ENCODE measurements around the gene FGGY.

The FGGY gene

DNA sequence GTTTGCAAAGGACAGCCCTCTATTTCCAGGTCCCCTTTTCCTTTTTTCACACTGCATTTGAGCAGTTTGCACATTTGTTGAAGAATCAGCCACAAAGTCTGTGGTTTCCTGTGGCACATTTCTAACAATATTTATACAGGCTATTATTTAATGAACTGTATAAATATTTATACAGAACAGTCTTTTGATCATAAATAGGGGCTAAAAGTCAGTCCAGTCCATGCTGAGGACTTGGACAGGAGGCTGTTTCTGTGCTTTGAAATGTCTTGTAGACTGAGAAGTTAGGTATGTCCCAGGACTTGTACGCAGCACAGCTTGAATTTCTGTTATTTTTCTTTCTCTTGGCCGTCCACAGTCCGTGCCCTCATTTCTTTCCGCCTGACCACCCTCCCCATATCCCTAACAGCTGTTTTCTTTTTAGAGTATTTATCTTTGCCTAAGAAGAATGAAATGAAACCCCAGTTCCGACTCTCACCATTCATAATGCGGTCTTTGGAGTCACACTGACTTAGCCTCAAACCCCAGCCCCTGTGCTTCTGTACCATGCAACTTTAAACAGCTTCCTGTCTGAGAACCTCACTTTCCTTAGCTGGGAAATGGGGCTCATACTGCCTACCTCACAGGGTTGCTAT is 19.7 kb downstream of the FGGY start:
- Mint-ChIP-seq H3K27ac (no peak overlapping the region), H3K4me3 (no peak overlapping the region), H3K36me3 (peaks cover 4% of the 10 kb centered on the region), H3K27me3 (no peaks in the 10 kb centered on the region), H3K4me1 (ENCODE audit: low read depth) (no peaks in the 10 kb centered on the region), H3K9me3 (ENCODE audit: low read depth) (no peaks in the 10 kb centered on the region)

DNA sequence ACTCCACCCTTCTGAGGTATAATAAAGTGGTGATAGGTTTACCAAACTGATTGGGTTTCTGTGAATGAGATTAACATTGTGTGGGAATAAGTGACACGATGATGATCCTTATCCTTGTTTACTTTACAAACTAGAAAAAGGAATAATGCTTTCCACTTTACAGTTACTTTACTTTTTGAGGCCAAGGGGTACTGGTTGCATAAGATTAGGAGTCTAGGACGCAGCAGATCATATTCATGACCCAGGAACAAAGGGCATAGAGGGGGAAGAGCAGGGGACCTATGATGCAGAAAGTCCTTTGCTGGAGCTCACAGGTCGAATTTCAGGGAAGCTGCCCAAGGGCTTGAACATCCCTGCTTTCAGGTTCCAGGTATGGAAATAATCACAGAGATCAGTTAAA is 20.4 kb downstream of the FGGY start:
- Mint-ChIP-seq H3K36me3 (peaks cover 4% of the 10 kb centered on the region), H3K27ac (no peak overlapping the region), H3K9me3 (ENCODE audit: low read depth) (no peaks in the 10 kb centered on the region), H3K4me3 (no peak overlapping the region), H3K27me3 (no peaks in the 10 kb centered on the region), H3K4me1 (ENCODE audit: low read depth) (no peaks in the 10 kb centered on the region)

DNA sequence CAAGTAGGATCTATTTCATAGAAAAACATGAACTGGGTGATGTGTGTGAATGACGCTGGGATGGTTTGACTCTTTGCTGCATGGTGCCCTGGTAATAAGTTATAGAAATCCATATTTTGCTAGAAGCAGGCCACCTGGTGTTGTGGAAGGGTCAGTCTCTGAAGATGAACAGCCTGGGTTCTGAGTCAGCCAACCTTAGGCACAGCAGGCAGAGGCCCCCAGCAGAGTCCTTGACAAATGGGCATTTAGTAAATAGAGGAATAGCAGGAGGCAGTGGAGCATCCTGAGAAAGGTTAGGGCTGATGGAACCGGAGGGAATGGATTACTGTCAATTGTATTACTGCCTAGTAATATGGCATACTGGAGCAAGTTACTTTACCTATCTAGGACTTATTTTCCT is 20.9 kb downstream of the FGGY start:
- Mint-ChIP-seq H3K36me3 (peaks cover 5% of the 10 kb centered on the region), H3K4me3 (no peak overlapping the region), H3K9me3 (ENCODE audit: low read depth) (no peaks in the 10 kb centered on the region), H3K4me1 (ENCODE audit: low read depth) (no peaks in the 10 kb centered on the region), H3K27ac (no peak overlapping the region), H3K27me3 (no peaks in the 10 kb centered on the region)

DNA sequence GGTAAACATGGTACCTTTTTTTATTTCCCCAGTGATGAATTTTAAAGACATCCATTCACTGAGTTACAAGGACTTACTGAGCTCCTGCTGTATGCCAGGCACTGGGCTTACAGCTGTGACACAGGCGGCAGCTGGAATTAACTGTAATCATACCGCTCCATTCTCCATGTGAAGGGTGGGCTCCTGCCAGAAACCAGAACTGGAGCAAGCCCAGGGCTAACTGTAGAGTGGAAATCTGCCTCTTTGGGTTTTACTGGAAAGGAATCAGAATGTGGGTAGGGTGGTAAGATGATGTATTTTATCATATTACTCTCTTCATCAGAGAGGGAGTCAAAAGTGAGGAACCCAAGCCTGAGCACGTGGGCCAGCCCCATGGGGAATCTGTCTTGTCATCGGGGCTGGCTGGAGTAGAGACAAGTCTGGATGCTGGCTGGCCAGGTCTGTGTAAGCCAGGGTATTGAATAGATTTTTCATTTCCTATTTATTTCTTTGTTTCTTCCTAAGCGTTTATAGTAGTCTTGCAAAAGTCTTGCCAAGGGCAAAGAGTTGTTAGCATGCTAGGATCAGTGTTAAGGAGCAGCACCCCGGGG is 21.5 kb downstream of the FGGY start:
- no peak overlapping the region for H3K4me3 Mint-ChIP-seq
- H3K36me3 Mint-ChIP-seq: peaks cover 5% of the 10 kb centered on the region
- H3K27ac Mint-ChIP-seq: no peak overlapping the region
- no peaks in the 10 kb centered on the region for H3K27me3 Mint-ChIP-seq
- H3K9me3 Mint-ChIP-seq (ENCODE audit: low read depth): no peaks in the 10 kb centered on the region
- no peaks in the 10 kb centered on the region for H3K4me1 Mint-ChIP-seq (ENCODE audit: low read depth)

DNA sequence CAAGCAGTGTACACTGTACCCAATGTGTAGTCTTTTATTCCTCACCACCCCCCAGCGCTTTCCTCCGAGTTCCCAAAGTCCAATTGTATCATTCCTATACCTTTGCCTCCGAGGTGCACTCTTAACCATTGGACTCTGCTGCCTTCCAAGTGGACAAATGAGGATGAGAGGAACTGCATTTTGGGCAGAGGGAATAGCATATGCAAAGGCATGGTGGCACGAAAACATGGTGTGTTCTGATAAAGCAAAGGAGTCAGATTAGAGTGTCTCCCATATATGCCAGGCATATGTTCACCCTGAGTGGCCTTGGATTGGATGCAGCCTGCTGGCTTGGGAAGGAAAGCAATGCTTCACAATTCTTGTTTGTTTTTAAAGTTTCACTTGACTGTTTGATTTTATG is 25.5 kb downstream of the FGGY start:
- no peaks in the 10 kb centered on the region for H3K27me3 Mint-ChIP-seq
- peaks cover 24% of the 10 kb centered on the region for H3K36me3 Mint-ChIP-seq
- H3K9me3 Mint-ChIP-seq (ENCODE audit: low read depth): peaks cover 5% of the 10 kb centered on the region
- no peak overlapping the region for H3K27ac Mint-ChIP-seq
- H3K4me3 Mint-ChIP-seq: no peak overlapping the region
- no peaks in the 10 kb centered on the region for H3K4me1 Mint-ChIP-seq (ENCODE audit: low read depth)

DNA sequence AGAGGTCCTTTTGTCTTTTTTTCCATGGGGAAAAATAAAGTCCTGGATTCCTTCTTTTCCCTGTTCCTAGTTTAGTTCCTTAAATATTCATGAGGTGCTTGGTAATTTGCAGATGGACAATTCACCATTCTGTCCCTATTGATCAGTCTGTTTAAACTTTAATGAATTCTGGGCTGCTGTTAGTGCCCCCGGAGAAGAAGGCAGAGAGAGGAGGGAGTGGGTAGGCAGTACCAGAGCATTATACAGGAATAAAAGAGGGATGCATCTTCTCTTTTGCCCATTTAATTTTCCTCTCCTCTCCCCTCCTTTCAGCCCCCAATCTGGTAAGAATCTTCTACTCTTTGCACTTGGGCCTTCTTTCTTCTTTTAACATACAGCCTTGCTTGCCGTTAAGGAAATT is 25.9 kb downstream of the FGGY start:
- peaks cover 5% of the 10 kb centered on the region for H3K9me3 Mint-ChIP-seq (ENCODE audit: low read depth)
- no peaks in the 10 kb centered on the region for H3K4me1 Mint-ChIP-seq (ENCODE audit: low read depth)
- no peak overlapping the region for H3K4me3 Mint-ChIP-seq
- H3K27me3 Mint-ChIP-seq: no peaks in the 10 kb centered on the region
- peaks cover 25% of the 10 kb centered on the region for H3K36me3 Mint-ChIP-seq
- H3K27ac Mint-ChIP-seq: no peak overlapping the region

DNA sequence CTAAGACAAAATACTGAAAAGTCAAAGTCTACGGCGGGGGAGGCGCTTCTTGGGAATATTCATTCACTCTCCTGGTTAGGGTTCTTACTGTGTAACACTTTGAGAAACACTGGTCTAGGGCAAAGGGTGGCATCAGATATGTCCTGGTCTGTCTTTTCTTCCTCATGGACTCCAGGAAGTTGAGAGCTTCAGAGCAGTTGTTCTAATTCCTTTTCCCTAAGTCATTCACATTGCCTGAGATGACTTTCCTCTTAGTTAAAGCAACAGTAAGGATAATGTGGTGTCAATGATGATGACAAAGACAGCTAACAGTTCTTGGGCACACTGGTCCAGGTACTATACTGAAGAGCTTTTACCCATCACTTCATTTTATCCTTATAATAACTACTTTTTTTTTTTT is 27.0 kb downstream of the FGGY start:
- peaks cover 8% of the 10 kb centered on the region for H3K4me1 Mint-ChIP-seq (ENCODE audit: low read depth)

DNA sequence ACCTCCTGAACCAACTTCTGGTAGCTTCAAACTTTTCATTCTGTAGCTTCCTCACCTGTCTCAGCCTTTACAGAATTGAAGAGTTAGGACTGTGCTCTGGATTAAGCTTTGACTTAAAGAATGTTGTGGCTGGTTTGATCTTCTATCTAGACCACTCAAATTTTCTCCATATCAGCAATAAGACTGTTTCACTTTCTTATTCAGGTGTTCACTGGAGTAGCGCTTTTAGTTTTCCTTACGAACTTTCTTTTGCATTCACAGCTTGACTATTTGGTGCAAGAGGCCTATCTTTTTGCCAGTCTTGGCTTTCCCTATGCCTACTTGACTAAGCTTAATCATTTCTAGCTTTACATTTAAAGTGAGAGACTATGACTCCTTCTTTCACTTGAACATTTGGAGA is 31.5 kb downstream of the FGGY start:
- Mint-ChIP-seq H3K27me3 (no peaks in the 10 kb centered on the region), H3K4me1 (ENCODE audit: low read depth) (peaks cover 17% of the 10 kb centered on the region), H3K9me3 (ENCODE audit: low read depth) (peaks cover 5% of the 10 kb centered on the region), H3K27ac (peak overlapping the region; percentile 11), H3K36me3 (peaks cover 20% of the 10 kb centered on the region), H3K4me3 (peak overlapping the region; percentile 12)

More for the DNA sequence above, 27.0 kb downstream of the FGGY start:
- Mint-ChIP-seq H3K4me3 (no peak overlapping the region), H3K27me3 (no peaks in the 10 kb centered on the region), H3K9me3 (ENCODE audit: low read depth) (peaks cover 5% of the 10 kb centered on the region), H3K36me3 (peaks cover 25% of the 10 kb centered on the region), H3K27ac (no peak overlapping the region)

DNA sequence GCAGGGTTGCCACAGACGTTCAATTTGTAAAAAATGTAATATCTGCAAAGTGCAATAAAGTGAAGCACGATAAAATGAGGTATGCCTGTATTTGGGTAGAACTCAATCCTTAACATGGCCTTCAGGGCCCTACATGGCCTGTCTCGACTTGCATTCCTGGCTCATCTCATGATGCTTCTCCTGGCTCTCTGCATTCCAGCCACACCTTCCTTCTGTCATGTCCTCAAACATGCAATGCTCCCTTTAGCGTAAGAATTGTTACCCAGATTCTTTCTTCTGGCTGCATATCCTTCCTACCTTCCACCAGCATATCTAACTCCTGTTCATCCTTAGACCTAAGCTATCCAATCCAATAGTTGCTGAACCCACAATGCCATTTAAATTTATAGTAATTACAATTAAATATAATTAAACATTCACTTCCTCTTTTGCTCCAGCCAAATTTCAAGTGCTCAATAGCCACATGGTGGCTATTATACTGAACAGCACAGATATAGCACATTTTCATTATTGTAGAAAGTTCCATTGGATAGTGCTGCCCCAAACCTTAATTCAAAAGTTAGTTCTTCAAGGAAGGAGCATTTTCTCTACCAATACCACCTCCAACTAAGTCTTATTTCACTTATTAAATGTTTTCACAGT is 32.6 kb downstream of the FGGY start:
- Mint-ChIP-seq H3K27me3 (no peaks in the 10 kb centered on the region), H3K4me1 (ENCODE audit: low read depth) (peaks cover 24% of the 10 kb centered on the region), H3K9me3 (ENCODE audit: low read depth) (peaks cover 5% of the 10 kb centered on the region), H3K36me3 (peaks cover 19% of the 10 kb centered on the region), H3K4me3 (no peak overlapping the region), H3K27ac (no peak overlapping the region)

DNA sequence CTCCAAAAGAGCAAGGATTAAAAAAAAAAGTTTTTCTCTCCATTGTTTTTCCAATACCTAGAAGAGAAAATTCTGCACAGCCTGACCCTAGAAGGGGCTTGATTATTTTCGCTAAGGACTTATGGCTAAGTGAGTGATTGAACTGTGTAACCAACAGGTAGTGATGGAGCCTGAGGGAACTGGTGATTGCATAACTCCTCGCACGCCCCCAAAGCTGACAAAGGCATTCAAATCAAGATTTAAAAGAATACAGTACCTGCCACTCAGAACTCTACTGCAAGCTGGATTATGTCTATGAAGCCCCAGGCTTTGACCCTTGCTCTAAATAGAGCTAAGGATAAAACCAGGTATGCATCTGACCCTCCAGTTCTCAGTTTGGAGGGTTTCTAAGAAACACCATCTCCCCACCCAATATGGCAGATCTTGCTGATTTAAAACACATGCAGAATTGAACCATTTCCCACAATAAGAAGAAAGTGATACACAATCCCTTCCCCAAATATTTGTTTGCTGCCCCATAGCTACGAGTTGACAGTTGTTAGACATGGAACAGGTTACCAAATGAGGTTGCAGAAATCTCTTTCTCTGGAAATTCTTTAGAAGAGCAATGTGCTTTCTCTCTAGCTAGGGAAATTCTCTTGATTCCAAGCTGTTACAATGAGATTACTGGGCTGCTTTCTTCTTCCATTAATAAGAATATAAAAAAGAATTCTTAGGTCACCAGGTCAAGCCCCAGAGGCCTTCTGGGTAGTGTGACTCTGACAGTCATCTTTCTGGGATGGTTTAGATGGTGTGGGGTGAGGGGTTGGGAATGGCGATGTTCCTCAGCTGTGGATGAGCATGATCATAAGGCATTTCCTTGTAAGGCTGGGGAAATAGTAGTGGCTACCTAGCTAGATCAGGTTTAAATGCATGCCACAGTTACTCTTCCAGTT is 35.1 kb downstream of the FGGY start:
- Mint-ChIP-seq H3K36me3 (peaks cover 5% of the 10 kb centered on the region), H3K4me1 (ENCODE audit: low read depth) (peaks cover 24% of the 10 kb centered on the region), H3K27ac (no peak overlapping the region), H3K27me3 (no peaks in the 10 kb centered on the region), H3K9me3 (ENCODE audit: low read depth) (peaks cover under 1% of the 10 kb centered on the region), H3K4me3 (no peak overlapping the region)

DNA sequence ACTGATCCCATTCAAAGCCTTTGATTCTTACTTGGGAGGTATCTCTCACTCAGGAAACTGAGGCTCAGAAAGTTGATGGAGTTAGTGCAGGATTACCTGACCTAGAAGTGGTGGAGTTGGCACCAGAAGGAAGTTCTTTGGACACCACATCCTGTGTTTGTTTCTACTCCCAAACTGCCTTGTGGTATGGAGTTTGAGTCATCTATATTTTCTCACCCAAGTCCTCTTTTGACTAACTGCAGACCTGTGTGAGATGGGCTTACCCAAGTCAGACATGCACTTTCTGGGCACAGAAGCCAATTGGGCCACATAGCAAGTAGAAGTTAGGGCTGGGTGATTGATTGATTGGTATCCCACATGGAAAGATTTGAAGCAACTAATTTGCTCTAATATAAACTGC is 36.1 kb downstream of the FGGY start:
- H3K36me3 Mint-ChIP-seq: no peaks in the 10 kb centered on the region
- H3K4me1 Mint-ChIP-seq (ENCODE audit: low read depth): peaks cover 23% of the 10 kb centered on the region

DNA sequence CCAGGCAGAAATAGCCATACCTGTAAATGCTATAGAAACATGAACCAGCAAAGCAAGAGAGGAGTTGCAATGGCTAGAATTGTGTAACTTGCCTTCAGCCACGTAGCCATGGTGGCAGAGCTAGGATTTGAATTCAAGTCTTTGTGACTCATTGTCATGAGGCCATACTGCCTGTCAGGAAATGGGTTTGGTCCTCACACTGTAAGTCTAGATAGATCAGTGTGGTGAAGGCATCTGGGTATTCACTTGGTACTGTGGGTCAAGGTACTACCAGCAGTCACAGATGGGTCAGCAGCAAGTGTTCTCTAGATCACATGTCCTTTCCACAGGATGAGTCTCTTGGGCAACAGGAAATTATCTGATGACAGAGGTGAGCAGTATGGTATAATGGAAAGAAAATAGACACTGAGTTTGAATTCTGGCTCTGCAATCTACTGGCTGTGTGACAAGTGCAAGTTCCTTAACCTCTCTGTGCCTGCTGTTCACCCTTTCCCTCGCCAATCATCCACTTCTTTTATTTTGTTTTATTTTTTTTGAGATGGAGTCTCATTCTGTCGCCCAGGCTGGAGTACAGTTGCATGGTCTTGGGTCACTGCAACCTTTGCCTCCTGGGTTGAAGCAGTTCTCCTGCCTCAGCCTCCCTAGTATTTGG is 36.9 kb downstream of the FGGY start:
- H3K27me3 Mint-ChIP-seq: no peaks in the 10 kb centered on the region
- no peak overlapping the region for H3K4me3 Mint-ChIP-seq
- H3K36me3 Mint-ChIP-seq: no peaks in the 10 kb centered on the region
- no peak overlapping the region for H3K27ac Mint-ChIP-seq
- H3K9me3 Mint-ChIP-seq (ENCODE audit: low read depth): no peaks in the 10 kb centered on the region
- H3K4me1 Mint-ChIP-seq (ENCODE audit: low read depth): peaks cover 16% of the 10 kb centered on the region

More for the DNA sequence above, 36.1 kb downstream of the FGGY start:
- Mint-ChIP-seq H3K9me3 (ENCODE audit: low read depth) (no peaks in the 10 kb centered on the region), H3K27ac (no peak overlapping the region), H3K27me3 (no peaks in the 10 kb centered on the region), H3K4me3 (no peak overlapping the region)

DNA sequence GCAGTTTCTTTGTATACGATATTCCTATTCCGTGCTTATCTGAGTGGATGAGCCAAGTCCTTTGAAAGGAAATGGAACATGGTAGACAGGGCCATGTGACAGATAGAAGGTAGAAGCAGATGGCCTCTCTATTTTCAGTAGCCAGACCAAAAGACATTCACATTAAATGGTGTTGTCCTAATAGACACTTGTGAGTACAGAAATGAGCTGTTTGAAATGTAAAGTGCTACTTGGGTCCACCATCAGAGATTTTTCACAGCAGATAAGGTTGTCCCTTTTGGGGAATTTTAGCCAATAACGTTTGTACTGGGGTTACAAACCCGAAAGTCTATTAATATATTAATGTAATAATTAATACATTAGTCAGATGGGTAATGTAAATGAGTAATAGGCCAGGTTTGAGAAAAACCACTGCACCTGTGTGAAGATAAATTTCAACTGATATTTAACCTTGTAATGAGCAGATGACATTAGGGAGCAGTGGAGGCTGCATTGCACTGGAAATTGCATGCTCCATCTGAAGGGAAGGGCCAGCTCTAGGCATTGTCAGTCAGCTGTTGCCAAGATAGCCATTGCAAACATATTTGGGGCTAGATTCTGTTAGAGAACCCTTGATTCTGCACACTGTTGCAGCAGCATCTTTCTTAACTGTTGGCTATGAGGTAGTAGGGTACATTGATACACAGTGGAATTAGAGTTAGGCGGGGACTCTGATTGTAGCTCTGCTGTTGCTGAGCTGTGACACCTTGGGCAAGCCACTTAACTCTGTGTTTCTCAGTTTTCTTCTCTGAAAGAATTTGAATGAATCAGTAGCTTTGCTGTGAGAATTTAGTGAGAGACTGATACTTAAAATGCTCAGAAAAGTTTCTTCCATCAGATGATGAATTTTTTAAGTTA is 43.8 kb downstream of the FGGY start:
- no peak overlapping the region for H3K27ac Mint-ChIP-seq
- no peak overlapping the region for H3K4me3 Mint-ChIP-seq
- no peaks in the 10 kb centered on the region for H3K4me1 Mint-ChIP-seq (ENCODE audit: low read depth)
- H3K36me3 Mint-ChIP-seq: peaks cover 12% of the 10 kb centered on the region
- no peaks in the 10 kb centered on the region for H3K27me3 Mint-ChIP-seq
- no peaks in the 10 kb centered on the region for H3K9me3 Mint-ChIP-seq (ENCODE audit: low read depth)

All from activated naive CD8-positive, alpha-beta T cell (primary cell).